B cell (primary cell): Measurements from ENCODE around the gene KRTAP4-11. TPM values are rescaled to one million over a fixed set of nuclear protein-coding genes. Genes with fewer than 3 reads are reported as not detected.
"Not testable (repeated sequence)": the region's sequence is repeated elsewhere in the genome, so short reads cannot be mapped to it uniquely, and the experiment has no call there.

Source experiments
- ATAC-seq: fragments of 200-7000 bp; cut with Tn5 transposase; one replicate; pipeline ENCODE4 v1.10.0; 2021; ENCODE audit warnings: low read depth, mild to moderate bottlenecking, moderate number of reproducible peaks, moderate library complexity
- CTCF ChIA-PET: fragments of 350-600 bp; sonication (Branson Sonifier 250); formaldehyde crosslinking; loops from one replicate; lab custom pipeline; 2021; ENCODE audit warnings: antibody characterized with exemption, inconsistent platforms; lab: Charles Lee
- POLR2A ChIA-PET: fragments of 350-600 bp; sonication (Branson Sonifier 250); formaldehyde crosslinking; loops from one replicate; lab custom pipeline; 2021; ENCODE audit warnings: antibody characterized with exemption; lab: Charles Lee
- DNase-seq: peaks from one replicate; pipeline ENCODE4 v3.0.0; 2013
- H2AFZ ChIP-seq: 2 replicates; pipeline ENCODE4 v1.6.1; 2012; ENCODE audit warnings: mild to moderate bottlenecking, low read depth, low read length; ENCODE audit not compliant: insufficient read depth, poor library complexity, severe bottlenecking
- H3K27ac ChIP-seq, 2 donors: 1 replicate in 1 of 2; 2 replicates in 1 of 2; pipeline ENCODE4 v1.5.1; 2012 to 2013; ENCODE audit warnings: low read length in 2 of 2, mild to moderate bottlenecking in 2 of 2, moderate library complexity in 1 of 2
- H3K27me3 ChIP-seq, 4 experiments: fragments of 200-600 bp in 1 of 4; sonication (generic) in 1 of 4; replicated peaks in 1 of 4; 1 replicate in 2 of 4; 2 replicates in 2 of 4; pipeline versions ENCODE4 v1.6.1 to v1.7.0; 2013 to 2016; ENCODE audit warnings: low read length in 3 of 4, mild to moderate bottlenecking in 2 of 4, mixed read lengths in 1 of 4, moderate library complexity in 1 of 4; ENCODE audit not compliant: insufficient read depth in 4 of 4, control insufficient read depth in 3 of 4; ENCODE audit errors: control extremely low read depth in 1 of 4
- H3K36me3 ChIP-seq, 2 experiments: replicated peaks in 1 of 2; 1 replicate in 1 of 2; 2 replicates in 1 of 2; pipeline versions ENCODE4 v1.6.1 to v1.7.1; 2013; ENCODE audit warnings: low read length in 1 of 2; ENCODE audit not compliant: insufficient read depth in 2 of 2, control insufficient read depth in 1 of 2; ENCODE audit errors: control extremely low read depth in 1 of 2, extremely low read depth in 1 of 2
- H3K4me1 ChIP-seq, 2 donors: fragments of 200-600 bp in 1 of 2; sonication (generic) in 1 of 2; 1 replicate in 1 of 2; 2 replicates in 1 of 2; pipeline versions ENCODE4 v1.5.1 to v1.6.1; 2013 to 2017; ENCODE audit warnings: low read length in 2 of 2; ENCODE audit not compliant: control insufficient read depth in 2 of 2, insufficient read depth in 2 of 2
- H3K4me2 ChIP-seq: replicated peaks from 2 replicates; pipeline ENCODE3; 2012; ENCODE audit warnings: mild to moderate bottlenecking, low read depth, low read length; ENCODE audit not compliant: poor library complexity, severe bottlenecking
- H3K4me3 ChIP-seq, 5 experiments: fragments of 200-600 bp in 1 of 5; sonication (generic) in 1 of 5; 1 replicate in 3 of 5; 2 replicates in 2 of 5; pipeline versions ENCODE4 v1.5.1 to v1.7.0; 2011 to 2016; ENCODE audit warnings: low read length in 4 of 5, mild to moderate bottlenecking in 4 of 5, low read depth in 2 of 5, control low read depth in 1 of 5, moderate library complexity in 1 of 5; ENCODE audit not compliant: insufficient read depth in 1 of 5; ENCODE audit errors: control extremely low read depth in 1 of 5, extremely low read depth in 1 of 5
- H3K79me2 ChIP-seq: fragments of 200-600 bp; sonication (generic); one replicate; pipeline ENCODE4 v1.6.0; 2016; ENCODE audit warnings: low read length; ENCODE audit not compliant: control insufficient read depth, insufficient read depth
- H3K9ac ChIP-seq: fragments of 200-600 bp; sonication (generic); 2 replicates; pipeline ENCODE4 v1.6.1; 2017; ENCODE audit warnings: mild to moderate bottlenecking, low read length, moderate library complexity
- H3K9me3 ChIP-seq, 3 donors: one replicate each; pipeline versions ENCODE4 v1.6.1 to v1.7.1; 2013; ENCODE audit warnings: low read length in 2 of 3; ENCODE audit not compliant: control insufficient read depth in 2 of 3, insufficient read depth in 1 of 3; ENCODE audit errors: control extremely low read depth in 1 of 3
- H4K20me1 ChIP-seq: 2 replicates; pipeline ENCODE4 v1.6.0; 2012; ENCODE audit warnings: mild to moderate bottlenecking, low read length; ENCODE audit not compliant: insufficient read depth, control insufficient read depth, poor library complexity, severe bottlenecking
- H3K27ac Mint-ChIP-seq: one replicate; pipeline ENCODE4 v1.8.0; 2021; ENCODE audit warnings: mixed read lengths
- H3K27me3 Mint-ChIP-seq: one replicate; pipeline ENCODE4 v1.8.0; 2021; ENCODE audit warnings: mixed read lengths
- H3K4me1 Mint-ChIP-seq: one replicate; pipeline ENCODE4 v1.8.0; 2021; ENCODE audit warnings: mixed read lengths
- H3K4me3 Mint-ChIP-seq: one replicate; pipeline ENCODE4 v1.8.0; 2021; ENCODE audit warnings: mixed read lengths
- H3K9me3 Mint-ChIP-seq: one replicate; pipeline ENCODE4 v1.8.0; 2022; ENCODE audit warnings: mixed read lengths; ENCODE audit not compliant: insufficient read depth
- CTCF ChIP-seq: fragments of 200-600 bp; IDR thresholded peaks from one replicate; pipeline ENCODE4 v1.8.0; 2022; ENCODE audit warnings: antibody characterized with exemption, mild to moderate bottlenecking
- EZH2 ChIP-seq: IDR thresholded peaks from 2 replicates; pipeline ENCODE4 v1.6.1; 2012; ENCODE audit warnings: borderline replicate concordance, low read depth, mild to moderate bottlenecking, moderate library complexity, low read length; ENCODE audit not compliant: insufficient read depth, poor library complexity, severe bottlenecking
- WGBS: methylation state at CpG from one replicate; pipeline ENCODE4 v1.1.5; 2013; ENCODE audit warnings: missing lambda C conversion rate; ENCODE audit not compliant: insufficient coverage; 5-methylcytosine and 5-hydroxymethylcytosine counted together
- intact Hi-C: fragments of 100-400 bp; cut with micrococcal nuclease; formaldehyde crosslinking; loops from one replicate; pipeline ENCODE4 v1.10.0; 2022
- polyA plus RNA-seq: library from polyadenylated mRNA; depleted of rRNA; stranded (reverse); fragments of >200 nt; gene quantifications from 2 replicates; pipeline ENCODE4 v1.2.3, GENCODE V29; 2012
- total RNA-seq, 2 donors: library from RNA; stranded (reverse); fragments of 120-200 nt in 1 of 2; gene quantifications; 1 replicate in 1 of 2; 2 replicates in 1 of 2; pipeline versions ENCODE4 v1.2.3 to v1.2.4, GENCODE V29; 2013 to 2022

Gene KRTAP4-11
- total and polyA plus RNA-seq, 2 donors (not counting 1 experiment from before 2014, with no cell fraction given), result not detected

GRCh38 chr17:41140360-41141131 is 22.4 kb upstream of the KRTAP4-11 start, which contains the start of gene KRTAP4-6:
Gene KRTAP4-6, minus strand, starts transcription at chr17:41140544. Its CDS starts 57 bp downstream, at chr17:41140487.
- Mint-ChIP-seq H3K4me3 (no peak within 1 kb of the TSS), H3K27me3 (peaks cover 16% of the 10 kb centered on the region), H3K9me3 (peaks cover 14% of the 10 kb centered on the region), H3K4me1 (no peaks in the 10 kb centered on the region), H3K27ac (no peak within 1 kb of the TSS)
- no peak for TF ChIP-seq EZH2
- TF ChIP-seq CTCF, result no peak
- ChIA-PET CTCF (no interaction called here), POLR2A (interaction anchor here (0.7 kb wide), 1 partner anchor 733 kb away, joined by 3 read pairs; no protein-coding TSS in a partner anchor)
- Histone ChIP-seq H3K9ac (no peak within 1 kb of the TSS), H3K79me2 (no peaks in the 10 kb centered on the region), H3K4me1 (no peaks in the 10 kb centered on the region), H3K27ac (no peak within 1 kb of the TSS), H3K36me3 (no peaks in the 10 kb centered on the region), H4K20me1 (no peaks in the 10 kb centered on the region), H3K4me3 (no peak within 1 kb of the TSS), H2AFZ (no peak within 1 kb of the TSS), H3K9me3 (peaks cover 6 to 16% (median 14%) of the 10 kb centered on the region in 3 donors), H3K27me3 (no peaks in the 10 kb centered on the region), H3K4me2 (no peak within 1 kb of the TSS)
- 97% methylated on average over 5 of the region's 6 CpGs for WGBS
- DNase-seq (no peak), ATAC-seq (no peak)
- intact Hi-C loops, result no loop called here

GRCh38 chr17:41139865-41140264 is 21.7 kb upstream of the KRTAP4-11 start:
- H3K27me3 ChIP-seq, CTCF ChIA-PET, H4K20me1 ChIP-seq, DNase-seq, H3K27ac Mint-ChIP-seq, H2AFZ ChIP-seq, H3K27ac ChIP-seq, H3K4me2 ChIP-seq, H3K4me3 Mint-ChIP-seq, intact Hi-C loops, H3K4me1 ChIP-seq, H3K4me1 Mint-ChIP-seq, H3K79me2 ChIP-seq, H3K9ac ChIP-seq, H3K4me3 ChIP-seq, H3K36me3 ChIP-seq, ATAC-seq: not testable (repeated sequence)
- 94% methylated on average over 12 of the region's 12 CpGs for WGBS
- Mint-ChIP-seq H3K27me3 (peaks cover 16% of the 10 kb centered on the region), H3K9me3 (peaks cover 14% of the 10 kb centered on the region)
- peaks cover 6 to 16% (median 14%) of the 10 kb centered on the region in 3 donors for H3K9me3 ChIP-seq
- POLR2A ChIA-PET, result interaction anchor here (0.7 kb wide), 1 partner anchor 732 kb away, joined by 3 read pairs; no protein-coding TSS in a partner anchor
